Activated CD8-positive, alpha-beta memory T cell treated with anti-CD3 and anti-CD28 coated beads for 36 hours (primary cell): ENCODE measurements around the gene CFAP47. TPM values are rescaled to one million over a fixed set of nuclear protein-coding genes. Genes with fewer than 3 reads are reported as not detected.
"Not testable (repeated sequence)": the region's sequence is repeated elsewhere in the genome, so short reads cannot be mapped to it uniquely, and the experiment has no call there.

ENCODE experiments used
- CTCF ChIA-PET: fragments of 350-600 bp; sonication (Branson Sonifier 250); formaldehyde crosslinking; loops from one replicate; lab custom pipeline; 2021; ENCODE audit warnings: antibody characterized with exemption; lab: Charles Lee
- POLR2A ChIA-PET: fragments of 350-600 bp; sonication (Branson Sonifier 250); formaldehyde crosslinking; loops from one replicate; lab custom pipeline; 2021; ENCODE audit warnings: antibody characterized with exemption; lab: Charles Lee
- total RNA-seq, 2 experiments: library from RNA; stranded (reverse); gene quantifications; one replicate each; pipeline ENCODE4 v1.2.3, GENCODE V29; 2021

The CFAP47 gene, protein sequence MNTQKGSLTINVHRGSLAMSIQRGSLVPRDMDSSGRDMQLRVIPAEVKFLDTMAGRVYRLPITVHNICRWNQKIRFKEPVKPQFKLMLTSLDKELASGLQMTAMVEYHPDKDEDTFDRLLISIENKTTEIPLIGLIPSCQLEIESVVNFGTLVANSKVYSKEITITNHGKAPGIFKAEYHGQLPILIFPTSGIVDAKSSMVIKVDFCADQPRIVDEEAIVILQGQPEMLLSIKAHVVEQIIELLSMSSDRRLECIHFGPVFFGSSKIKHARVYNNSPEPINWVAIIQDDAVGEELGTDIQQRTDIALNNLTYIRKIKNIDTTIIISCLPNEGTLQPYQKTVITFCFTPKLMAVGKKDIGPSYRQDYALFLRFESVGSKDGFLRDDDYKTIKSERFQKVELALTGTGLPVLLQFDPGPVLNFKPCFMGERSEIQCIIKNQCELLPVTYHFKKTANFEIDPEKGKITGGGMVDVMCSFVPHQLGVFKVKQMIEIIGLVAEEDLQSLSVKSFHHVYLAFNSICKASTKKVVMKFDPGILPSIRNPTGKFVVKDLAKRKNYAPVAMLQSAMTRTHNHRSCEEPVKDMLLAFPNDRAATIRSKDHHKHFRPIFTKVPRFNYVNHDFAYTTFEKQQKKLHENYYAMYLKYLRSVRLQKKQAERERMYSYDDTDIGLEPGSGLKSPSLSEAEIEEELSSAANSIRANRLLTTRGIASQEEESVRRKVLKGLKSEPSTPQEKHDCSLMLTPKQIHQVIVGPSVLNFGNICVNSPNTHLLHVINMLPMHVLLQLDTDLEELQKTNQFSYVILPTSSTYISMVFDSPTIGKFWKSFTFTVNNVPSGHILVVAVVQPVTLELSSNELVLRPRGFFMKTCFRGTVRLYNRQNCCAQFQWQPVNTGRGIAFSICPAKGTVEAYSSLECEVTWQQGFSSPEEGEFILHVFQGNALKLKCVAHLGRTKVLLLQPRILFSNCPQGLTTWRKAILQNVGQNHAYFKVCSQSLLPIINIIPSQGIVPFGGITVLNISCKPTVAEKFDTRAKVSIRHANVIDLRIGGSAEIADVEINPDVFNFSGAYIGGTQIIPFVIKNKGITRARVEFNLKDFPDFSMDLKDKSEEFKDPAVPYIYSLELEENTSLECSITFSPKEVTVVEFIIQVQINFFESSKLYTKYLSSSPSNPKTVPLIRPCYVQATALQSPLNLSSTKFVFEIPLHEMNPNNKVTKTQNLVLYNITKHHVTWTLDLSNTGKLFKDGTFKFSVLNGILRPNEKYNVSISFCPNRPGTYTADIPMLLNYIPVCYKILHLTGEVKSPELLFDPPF (N-terminal part only)
- not detected for total RNA-seq

- CTCF ChIA-PET, result no interaction called here
- POLR2A ChIA-PET, result no interaction called here
Observed at GRCh38 chrX:35919536-35920309, at the start of gene CFAP47. TSS of gene CFAP47 (plus strand) at chrX:35919734. CDS start at chrX:35919800, 66 bp downstream.

DNA sequence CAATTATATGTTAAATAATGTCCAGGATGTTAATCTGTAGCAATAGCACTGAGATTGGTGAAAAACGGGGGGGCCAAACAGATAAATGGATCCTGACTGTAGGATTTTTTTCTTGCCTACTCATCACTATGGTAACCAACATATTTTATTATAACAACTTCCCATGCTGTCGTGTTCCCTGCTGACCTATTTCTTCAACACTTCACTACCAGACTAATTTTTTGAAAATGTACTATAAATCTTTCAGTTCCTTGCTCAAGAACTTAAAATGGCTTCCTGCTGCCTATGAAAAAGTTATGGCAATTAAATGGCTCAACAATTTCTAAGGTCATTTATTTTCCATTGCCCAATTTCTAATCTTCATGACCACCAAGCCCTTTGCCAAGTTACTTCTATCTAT lies 38.9 kb upstream of the CFAP47 start:
- CTCF ChIA-PET, result no interaction called here
- POLR2A ChIA-PET, result no interaction called here

GRCh38 chrX:35886135-35886534 lies 33.4 kb upstream of the CFAP47 start:
- POLR2A ChIA-PET, result no interaction called here
- CTCF ChIA-PET, result no interaction called here

GRCh38 chrX:35890699-35891098 lies 28.8 kb upstream of the CFAP47 start:
- CTCF ChIA-PET, result no interaction called here

DNA sequence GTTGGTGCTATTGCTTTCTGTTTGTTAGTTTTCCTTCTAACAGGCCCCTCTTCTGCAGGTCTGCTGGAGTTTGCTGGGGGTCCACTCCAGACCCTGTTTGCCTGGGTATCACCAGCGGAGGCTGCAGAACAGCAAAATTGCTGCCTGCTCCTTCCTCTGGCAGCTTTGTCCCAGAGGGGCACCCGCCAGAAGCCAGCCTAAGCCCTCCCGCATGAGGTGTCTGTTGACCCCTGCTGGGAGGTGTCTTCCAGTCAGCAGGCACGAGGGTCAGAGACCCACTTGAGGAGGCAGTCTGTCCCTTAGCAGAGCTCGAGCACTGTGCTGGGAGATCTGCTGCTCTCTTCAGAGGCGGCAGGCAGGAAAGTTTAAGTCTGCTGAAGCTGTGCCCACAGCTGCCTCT lies 67.3 kb downstream of the CFAP47 start:
- CTCF ChIA-PET, POLR2A ChIA-PET: not testable (repeated sequence)

More at GRCh38 chrX:35890699-35891098, 28.8 kb upstream of the CFAP47 start:
- POLR2A ChIA-PET, result no interaction called here

DNA sequence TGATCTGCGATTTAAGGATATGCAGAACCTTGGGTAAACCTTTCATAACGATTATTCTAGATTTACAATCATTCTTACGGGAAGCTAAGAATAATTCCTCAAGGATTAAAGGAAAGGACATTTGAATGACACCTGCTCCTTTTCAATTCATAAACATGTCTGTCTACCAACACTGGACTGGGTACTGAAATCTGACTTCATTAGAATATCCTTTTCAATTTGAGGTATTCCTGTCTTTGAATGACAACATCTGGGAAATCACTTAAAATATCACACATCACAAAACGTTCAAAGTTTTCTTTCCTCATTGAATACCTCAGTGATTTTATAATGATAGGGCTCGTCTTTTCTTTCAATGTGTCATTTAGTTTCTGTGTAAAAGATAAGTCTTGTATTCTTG lies 87.7 kb downstream of the CFAP47 start:
- POLR2A ChIA-PET, result no interaction called here

GRCh38 chrX:36019125-36019524 lies 99.6 kb downstream of the CFAP47 start:
- POLR2A ChIA-PET, result no interaction called here

More for the DNA sequence above, 87.7 kb downstream of the CFAP47 start:
- CTCF ChIA-PET, result no interaction called here

GRCh38 chrX:36035550-36035949 lies 116.0 kb downstream of the CFAP47 start:
- POLR2A ChIA-PET, result no interaction called here

More at GRCh38 chrX:36019125-36019524, 99.6 kb downstream of the CFAP47 start:
- CTCF ChIA-PET, result no interaction called here

GRCh38 chrX:36062778-36063177 lies 143.2 kb downstream of the CFAP47 start:
- ChIA-PET POLR2A (no interaction called here), CTCF (no interaction called here)

More at GRCh38 chrX:36035550-36035949, 116.0 kb downstream of the CFAP47 start:
- CTCF ChIA-PET, result no interaction called here

DNA sequence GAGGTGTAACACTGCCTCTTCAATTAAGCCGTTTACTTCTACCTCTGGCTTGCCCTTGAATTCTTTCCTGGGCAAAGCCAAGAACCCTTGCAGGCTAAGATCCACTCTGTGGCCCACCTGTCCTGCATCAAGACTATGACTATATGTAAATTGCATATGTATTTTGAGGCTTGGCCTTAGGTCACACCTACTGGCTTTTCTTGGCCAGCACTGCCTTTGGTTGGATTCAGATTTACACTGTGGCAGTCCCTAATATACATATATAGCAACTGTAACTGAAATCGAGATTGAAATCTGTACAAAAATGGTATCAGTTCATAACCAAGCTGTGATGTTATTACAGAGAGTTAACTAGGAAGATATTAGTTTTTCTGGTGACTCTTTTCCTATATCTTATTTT lies 151.5 kb downstream of the CFAP47 start:
- POLR2A ChIA-PET, result no interaction called here
- CTCF ChIA-PET, result no interaction called here

GRCh38 chrX:36075009-36075408 lies 155.5 kb downstream of the CFAP47 start:
- CTCF ChIA-PET, POLR2A ChIA-PET: not testable (repeated sequence)

- POLR2A ChIA-PET, result no interaction called here
- CTCF ChIA-PET, result no interaction called here
Observed at GRCh38 chrX:36083256-36083655, 163.7 kb downstream of the CFAP47 start.

GRCh38 chrX:36087366-36087765 lies 167.8 kb downstream of the CFAP47 start:
- POLR2A ChIA-PET, result no interaction called here

DNA sequence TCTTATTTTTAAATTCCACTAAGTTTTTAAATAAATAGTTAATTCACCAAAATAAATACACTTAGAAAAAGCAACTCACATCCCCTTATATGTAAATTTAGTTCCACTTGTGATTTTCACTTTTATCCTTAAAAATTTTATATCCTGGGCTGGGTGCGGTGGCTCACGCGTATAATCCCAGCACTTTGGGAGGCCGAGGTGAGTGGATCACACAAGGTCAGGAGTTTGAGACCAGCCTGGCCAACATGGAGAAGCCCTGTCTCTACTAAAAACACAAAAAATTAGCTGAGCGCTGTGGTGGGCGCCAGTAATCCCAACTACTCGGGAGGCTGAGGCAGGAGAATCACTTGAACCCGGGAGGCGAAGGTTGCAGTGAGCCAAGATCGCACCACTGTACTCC lies 169.4 kb downstream of the CFAP47 start:
- POLR2A ChIA-PET, result not testable (repeated sequence)

More at GRCh38 chrX:36087366-36087765, 167.8 kb downstream of the CFAP47 start:
- CTCF ChIA-PET, result no interaction called here

GRCh38 chrX:36102425-36102824 lies 182.9 kb downstream of the CFAP47 start:
- ChIA-PET POLR2A (no interaction called here), CTCF (no interaction called here)

More for the DNA sequence above, 169.4 kb downstream of the CFAP47 start:
- CTCF ChIA-PET, result not testable (repeated sequence)

DNA sequence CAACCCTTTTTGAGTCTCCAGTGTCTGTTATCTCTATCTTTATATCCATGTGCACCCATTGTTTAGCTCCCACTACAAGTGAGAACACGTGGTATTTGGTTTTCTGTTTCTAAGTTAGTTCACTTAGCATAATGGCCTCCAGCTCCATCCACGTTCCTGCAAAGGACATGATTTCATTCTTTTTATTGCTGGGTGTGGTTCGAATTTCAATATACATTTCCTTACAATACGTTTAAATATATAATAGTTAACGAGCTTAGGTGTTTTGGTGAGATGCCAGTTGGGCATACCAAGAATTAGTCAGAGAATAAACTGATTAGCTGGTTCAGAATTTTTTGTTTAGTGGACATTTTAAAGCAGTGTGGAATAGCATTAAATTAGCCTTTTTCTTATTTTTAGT lies 196.7 kb downstream of the CFAP47 start:
- CTCF ChIA-PET, result no interaction called here
- POLR2A ChIA-PET, result no interaction called here

GRCh38 chrX:36159254-36159653 lies 239.7 kb downstream of the CFAP47 start:
- POLR2A ChIA-PET, result no interaction called here
- CTCF ChIA-PET, result no interaction called here

GRCh38 chrX:36160081-36160480 lies 240.5 kb downstream of the CFAP47 start:
- CTCF ChIA-PET, result no interaction called here

DNA sequence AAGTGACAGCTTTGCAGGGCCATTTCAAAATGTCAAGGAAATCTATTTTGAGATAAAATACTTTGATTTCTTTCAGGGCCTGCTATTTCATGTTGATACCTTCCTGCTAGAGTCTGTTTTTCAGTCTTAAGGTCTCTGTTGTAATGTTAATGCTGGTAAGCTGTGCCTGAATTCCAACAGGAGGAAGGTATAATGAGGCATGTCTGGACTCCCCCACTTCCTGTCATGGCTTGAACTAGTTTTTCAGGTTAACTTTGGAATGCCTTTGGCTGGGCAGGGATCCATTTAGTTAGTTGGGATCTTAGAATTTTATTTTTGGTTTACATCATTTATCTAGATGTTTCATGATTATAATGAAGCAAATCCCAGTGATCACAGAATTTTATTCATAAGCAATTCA lies 279.0 kb downstream of the CFAP47 start:
- CTCF ChIA-PET, result no interaction called here
- POLR2A ChIA-PET, result no interaction called here

More at GRCh38 chrX:36160081-36160480, 240.5 kb downstream of the CFAP47 start:
- POLR2A ChIA-PET, result no interaction called here
